GM12872 (cell line): Measurements from ENCODE around the gene COL4A4.
A peak's percentile ranks its signal among the peaks of the same experiment; 100 is the strongest.

Source experiments
- CTCF ChIP-seq: IDR thresholded peaks from 3 replicates; pipeline ENCODE4 v1.5.1; 2011; ENCODE audit warnings: low read depth, mild to moderate bottlenecking, low read length, moderate library complexity; ENCODE audit not compliant: insufficient read depth

COL4A4 gene

GRCh38 chr2:227125506-227125905, 38.5 kb downstream of the COL4A4 start:
- 0 out of 3 replicates have a peak, but pooled peaks have one; percentile 17 for TF ChIP-seq CTCF

- TF ChIP-seq CTCF = no peak
Observed at GRCh38 chr2:227124811-227125210, 39.2 kb downstream of the COL4A4 start.

- no peak for TF ChIP-seq CTCF
Observed at GRCh38 chr2:227123697-227124096, 40.3 kb downstream of the COL4A4 start.

GRCh38 chr2:227118353-227118752, 45.7 kb downstream of the COL4A4 start:
- no peak for TF ChIP-seq CTCF

GRCh38 chr2:227117852-227118251, 46.2 kb downstream of the COL4A4 start:
- TF ChIP-seq CTCF = no peak

GRCh38 chr2:227117027-227117426, 47.0 kb downstream of the COL4A4 start:
- no peak for TF ChIP-seq CTCF

GRCh38 chr2:227115761-227116160, 48.2 kb downstream of the COL4A4 start:
- no peak for TF ChIP-seq CTCF
